Measurements from ENCODE around the gene SLC44A5. TPM values are rescaled to one million over a fixed set of nuclear protein-coding genes. Genes with fewer than 3 reads are reported as not detected.

SLC44A5 gene
- total RNA-seq, 2 donors from 2014 or later, result 0.17 to 5.4 TPM

DNA sequence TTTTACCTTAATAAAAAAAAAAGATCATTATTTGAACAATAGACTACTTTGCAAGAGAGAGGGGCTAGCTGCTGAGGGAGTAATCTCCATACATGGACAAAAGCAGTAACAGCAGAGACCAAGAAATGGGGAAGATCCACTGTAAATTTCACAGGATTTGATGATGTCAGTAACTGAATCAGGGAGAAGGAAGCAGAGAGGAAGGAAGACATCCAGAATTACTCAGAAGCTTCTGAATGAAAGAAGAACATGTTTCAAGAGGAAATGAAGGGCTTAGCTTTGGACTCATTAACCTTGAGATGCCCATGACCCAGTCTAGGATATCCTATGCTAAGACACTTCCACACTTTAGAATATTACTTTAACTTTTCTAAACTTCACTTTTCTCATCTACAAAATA, 60.4 kb downstream of the SLC44A5 start:
- Histone ChIP-seq H3K27ac (no peak overlapping the region), H3K36me3 (no peaks in the 10 kb centered on the region), H3K4me1 (no peaks in the 10 kb centered on the region), H3K9ac (ENCODE audit: low read depth in 2 of 2, low read length in 2 of 2) (no peak overlapping the region), H3K9me3 (no peaks in the 10 kb centered on the region), H3K27me3 (no peaks in the 10 kb centered on the region), H3K4me3 (no peak overlapping the region)
- TF ChIP-seq, protein P1, sequence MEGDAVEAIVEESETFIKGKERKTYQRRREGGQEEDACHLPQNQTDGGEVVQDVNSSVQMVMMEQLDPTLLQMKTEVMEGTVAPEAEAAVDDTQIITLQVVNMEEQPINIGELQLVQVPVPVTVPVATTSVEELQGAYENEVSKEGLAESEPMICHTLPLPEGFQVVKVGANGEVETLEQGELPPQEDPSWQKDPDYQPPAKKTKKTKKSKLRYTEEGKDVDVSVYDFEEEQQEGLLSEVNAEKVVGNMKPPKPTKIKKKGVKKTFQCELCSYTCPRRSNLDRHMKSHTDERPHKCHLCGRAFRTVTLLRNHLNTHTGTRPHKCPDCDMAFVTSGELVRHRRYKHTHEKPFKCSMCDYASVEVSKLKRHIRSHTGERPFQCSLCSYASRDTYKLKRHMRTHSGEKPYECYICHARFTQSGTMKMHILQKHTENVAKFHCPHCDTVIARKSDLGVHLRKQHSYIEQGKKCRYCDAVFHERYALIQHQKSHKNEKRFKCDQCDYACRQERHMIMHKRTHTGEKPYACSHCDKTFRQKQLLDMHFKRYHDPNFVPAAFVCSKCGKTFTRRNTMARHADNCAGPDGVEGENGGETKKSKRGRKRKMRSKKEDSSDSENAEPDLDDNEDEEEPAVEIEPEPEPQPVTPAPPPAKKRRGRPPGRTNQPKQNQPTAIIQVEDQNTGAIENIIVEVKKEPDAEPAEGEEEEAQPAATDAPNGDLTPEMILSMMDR (IDR thresholded peaks at IDR 0.05), result no peak
- no peak for DNase-seq
- intact Hi-C loops (cut with DNase I), result no loop called here

DNA sequence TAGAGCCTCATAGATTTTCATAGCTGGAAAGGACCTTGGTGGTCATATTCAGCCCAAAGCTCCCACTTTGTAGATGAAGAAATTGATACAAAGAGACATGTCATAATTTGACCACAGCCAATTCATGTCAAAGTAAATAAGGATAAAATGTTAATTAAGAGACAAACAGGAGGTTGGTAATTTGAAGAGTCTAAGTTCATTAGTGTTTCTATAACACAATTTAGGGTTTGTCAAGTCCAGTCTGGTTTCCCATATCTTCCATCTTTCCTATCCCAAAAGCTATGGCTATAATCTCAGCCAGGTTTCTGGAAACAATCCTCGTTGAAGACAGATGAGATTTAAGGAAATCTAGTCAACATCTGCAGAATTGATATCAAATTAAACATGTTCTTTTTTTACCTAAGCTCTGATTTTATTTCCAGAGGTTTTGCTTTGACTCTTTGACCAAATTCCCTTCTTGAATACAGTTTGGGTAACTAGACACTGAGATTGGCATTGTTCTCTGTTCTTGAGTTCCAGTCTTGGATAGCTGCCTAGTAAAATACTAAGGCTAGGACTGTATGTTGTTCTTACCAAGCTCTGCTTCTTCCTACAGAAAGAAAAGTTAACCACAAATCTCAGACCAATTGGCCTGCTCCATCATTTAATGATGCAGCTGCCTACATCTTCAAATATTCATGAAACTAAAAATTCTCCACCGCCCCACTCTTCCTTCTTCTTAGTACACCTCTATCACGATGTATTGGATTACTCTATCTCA, 62.0 kb downstream of the SLC44A5 start:
- Histone ChIP-seq H3K4me3 (no peak overlapping the region), H3K36me3 (no peaks in the 10 kb centered on the region), H3K27me3 (no peaks in the 10 kb centered on the region), H3K27ac (no peak overlapping the region), H3K9ac (ENCODE audit: low read depth in 2 of 2, low read length in 2 of 2) (no peak overlapping the region), H3K4me1 (no peaks in the 10 kb centered on the region), H3K9me3 (no peaks in the 10 kb centered on the region)
- TF ChIP-seq, protein P1 (IDR thresholded peaks at IDR 0.05), result no peak
- no peak for DNase-seq
- intact Hi-C loops (cut with DNase I), result no loop called here

DNA sequence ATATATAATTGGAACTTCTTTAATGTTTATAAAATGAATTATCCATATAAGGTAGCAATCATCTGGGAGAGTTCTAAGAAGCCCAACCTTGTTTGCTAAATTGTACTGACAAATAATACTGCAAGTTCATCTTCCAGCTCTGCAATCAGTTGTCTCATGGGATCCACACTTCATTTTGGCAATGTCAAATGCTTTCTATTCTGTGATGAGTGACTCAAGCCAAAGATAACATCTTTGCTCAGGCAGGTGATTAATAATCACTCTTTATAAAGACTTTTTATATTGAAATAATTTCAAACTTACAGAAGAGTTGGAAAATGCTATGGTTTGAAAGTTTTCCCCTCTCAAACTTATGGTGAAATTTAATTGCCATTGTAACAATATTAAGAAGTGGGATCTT, 67.2 kb downstream of the SLC44A5 start:
- Histone ChIP-seq H3K9me3 (no peaks in the 10 kb centered on the region), H3K27me3 (no peaks in the 10 kb centered on the region), H3K4me1 (no peaks in the 10 kb centered on the region), H3K27ac (no peak overlapping the region), H3K36me3 (no peaks in the 10 kb centered on the region), H3K9ac (ENCODE audit: low read depth in 2 of 2, low read length in 2 of 2) (no peak overlapping the region), H3K4me3 (no peak overlapping the region)
- intact Hi-C loops (cut with DNase I), result no loop called here
- TF ChIP-seq, protein P1 (IDR thresholded peaks at IDR 0.05), result no peak
- DNase-seq, result no peak

GRCh38 chr1:75542818-75543570, 67.9 kb downstream of the SLC44A5 start:
- no peak for DNase-seq
- Histone ChIP-seq H3K9ac (ENCODE audit: low read depth in 2 of 2, low read length in 2 of 2) (no peak overlapping the region), H3K4me3 (no peak overlapping the region), H3K36me3 (no peaks in the 10 kb centered on the region), H3K27me3 (no peaks in the 10 kb centered on the region), H3K9me3 (no peaks in the 10 kb centered on the region), H3K27ac (no peak overlapping the region), H3K4me1 (no peaks in the 10 kb centered on the region)
- TF ChIP-seq, protein P1 (IDR thresholded peaks at IDR 0.05), result no peak
- intact Hi-C loops (cut with DNase I), result no loop called here

- intact Hi-C loops (cut with DNase I), result no loop called here
- H3K27me3 ChIP-seq, result no peaks in the 10 kb centered on the region
- no peaks in the 10 kb centered on the region for H3K4me1 ChIP-seq
- no peaks in the 10 kb centered on the region for H3K9me3 ChIP-seq
- no peak for DNase-seq
- no peak overlapping the region for H3K27ac ChIP-seq
- H3K4me3 ChIP-seq, result no peak overlapping the region
- H3K9ac ChIP-seq (ENCODE audit: low read depth in 2 of 2, low read length in 2 of 2), result no peak overlapping the region
- no peaks in the 10 kb centered on the region for H3K36me3 ChIP-seq
- TF ChIP-seq, protein P1 (IDR thresholded peaks at IDR 0.05), result no peak
Observed at GRCh38 chr1:75539230-75540116, 71.4 kb downstream of the SLC44A5 start.
